GM12801 (cell line): ENCODE data around the gene TRAPPC2L.

Source experiments
- CTCF ChIP-seq: IDR thresholded peaks from one replicate; pipeline ENCODE4 v1.5.1; 2011; ENCODE audit warnings: control low read depth; ENCODE audit not compliant: insufficient read length; ENCODE audit errors: extremely low read depth

The TRAPPC2L gene

DNA sequence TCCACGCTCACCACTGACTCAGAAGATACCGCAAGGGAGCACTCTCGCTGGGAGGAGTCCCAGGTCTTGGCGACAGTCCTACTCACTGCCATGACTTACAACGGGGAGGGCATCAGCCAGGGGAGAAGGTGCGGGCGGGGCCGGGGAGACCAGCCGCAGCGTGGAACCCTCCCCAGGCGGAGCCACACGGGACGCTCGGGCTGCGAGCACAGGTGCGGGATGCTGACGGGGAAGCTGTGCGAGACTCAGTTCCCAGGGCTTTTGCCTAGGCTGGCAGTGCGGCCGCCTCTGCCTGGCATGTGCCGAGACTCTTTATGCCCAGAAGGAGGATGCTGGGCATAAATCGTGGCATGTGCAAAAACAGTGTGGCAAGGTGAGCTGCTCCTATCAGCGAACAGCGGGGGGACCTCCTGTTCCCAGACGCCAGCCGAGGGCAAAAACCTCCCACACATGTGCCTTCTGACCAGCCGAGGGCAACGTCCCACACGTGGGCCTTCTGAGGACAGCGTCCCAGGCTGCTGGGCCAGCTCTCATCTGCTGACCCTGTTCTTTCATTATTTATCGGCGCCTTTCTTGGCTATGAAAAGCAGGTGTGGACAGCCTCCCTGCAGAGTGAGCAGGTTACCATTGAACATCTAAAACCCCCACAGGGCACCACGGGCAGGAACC lies 6.3 kb upstream of the TRAPPC2L start:
- TF ChIP-seq CTCF = no peak

GRCh38 chr16:88851616-88852015 lies 5.3 kb upstream of the TRAPPC2L start:
- TF ChIP-seq CTCF = no peak

- no peak for TF ChIP-seq CTCF
These were observed 3.5 kb upstream of the TRAPPC2L start for GRCh38 chr16:88853325-88853941.

GRCh38 chr16:88854306-88855111 lies 2.4 kb upstream of the TRAPPC2L start:
- TF ChIP-seq CTCF = no peak

DNA sequence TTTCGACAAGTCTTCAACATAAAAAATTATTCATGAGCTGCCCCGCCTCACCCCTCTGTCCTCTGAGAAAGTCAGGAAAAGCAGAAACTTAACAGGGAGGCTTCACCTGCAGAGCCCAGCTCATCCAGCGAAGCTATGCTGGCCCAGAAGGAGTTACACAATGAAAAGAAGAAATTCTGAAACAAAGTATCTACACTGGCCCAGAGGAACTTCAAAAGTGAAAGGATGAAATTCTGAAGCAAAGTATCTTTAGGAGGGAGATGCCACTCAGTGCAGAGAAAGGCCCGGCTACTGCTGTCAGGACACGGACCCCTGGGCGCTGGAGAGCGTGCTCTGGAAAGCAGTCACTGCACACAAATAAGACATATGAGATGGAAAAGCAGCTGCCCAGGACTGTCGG lies 1.8 kb upstream of the TRAPPC2L start:
- no peak for TF ChIP-seq CTCF

GRCh38 chr16:88855736-88856121 lies 1.2 kb upstream of the TRAPPC2L start:
- TF ChIP-seq CTCF = no peak

DNA sequence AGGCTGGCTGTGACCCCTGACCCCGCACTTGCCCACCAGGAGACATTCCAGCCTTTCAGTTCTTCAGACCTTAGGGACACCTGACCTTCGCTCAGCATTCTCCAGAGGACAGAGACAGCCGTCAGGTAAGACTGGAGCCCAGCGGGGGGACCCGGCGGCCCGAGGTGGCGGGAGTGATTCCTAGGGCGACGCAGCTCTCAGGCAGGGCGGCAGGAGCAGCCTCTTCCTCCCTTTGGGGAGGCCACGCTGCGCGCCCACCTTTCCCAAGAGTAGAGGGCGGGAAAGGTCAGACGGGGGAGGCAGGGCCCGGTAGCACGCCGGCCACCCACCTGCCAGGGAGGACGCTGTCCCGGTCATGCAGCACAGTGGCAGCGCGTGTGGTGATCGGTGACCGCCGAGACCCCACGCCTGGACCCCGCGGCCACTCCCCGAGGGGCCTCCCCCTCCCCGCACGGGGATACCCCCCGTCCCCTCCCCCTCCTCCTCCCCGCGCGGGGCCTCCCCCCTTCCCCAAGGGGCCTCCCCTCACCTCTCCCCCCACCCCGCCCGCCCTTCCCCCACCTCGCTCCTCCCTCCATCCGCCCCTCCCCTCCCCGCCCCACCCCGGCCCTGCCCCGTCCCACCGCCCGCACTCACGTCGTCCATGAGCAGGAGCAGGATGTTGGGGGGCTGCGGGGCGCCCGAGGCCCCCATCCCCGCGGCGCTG lies 652 bp upstream of the TRAPPC2L start:
- no peak for TF ChIP-seq CTCF
